ENCODE data around the gene CERS2.

DNA sequence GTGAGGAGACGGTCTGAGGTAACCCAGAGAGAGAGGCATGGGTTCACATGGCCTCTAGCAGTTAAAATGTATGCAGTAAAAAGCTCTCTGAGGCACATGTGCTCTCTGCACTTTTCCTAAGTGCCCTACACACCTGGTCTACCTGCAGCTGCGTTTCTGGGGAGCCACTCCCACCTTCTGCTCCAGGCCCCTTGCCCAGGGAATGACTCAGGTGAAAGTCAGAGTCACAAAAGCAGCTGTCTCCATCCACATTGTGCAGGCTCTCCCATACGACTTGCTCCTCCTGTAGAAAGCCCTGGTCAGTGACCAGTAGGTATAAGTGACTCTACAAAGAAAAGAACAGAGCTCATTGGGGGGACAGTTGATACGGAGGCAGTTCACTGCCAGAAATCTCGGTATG is 23.3 kb upstream of the CERS2 start:
- TF ChIP-seq, protein P1, sequence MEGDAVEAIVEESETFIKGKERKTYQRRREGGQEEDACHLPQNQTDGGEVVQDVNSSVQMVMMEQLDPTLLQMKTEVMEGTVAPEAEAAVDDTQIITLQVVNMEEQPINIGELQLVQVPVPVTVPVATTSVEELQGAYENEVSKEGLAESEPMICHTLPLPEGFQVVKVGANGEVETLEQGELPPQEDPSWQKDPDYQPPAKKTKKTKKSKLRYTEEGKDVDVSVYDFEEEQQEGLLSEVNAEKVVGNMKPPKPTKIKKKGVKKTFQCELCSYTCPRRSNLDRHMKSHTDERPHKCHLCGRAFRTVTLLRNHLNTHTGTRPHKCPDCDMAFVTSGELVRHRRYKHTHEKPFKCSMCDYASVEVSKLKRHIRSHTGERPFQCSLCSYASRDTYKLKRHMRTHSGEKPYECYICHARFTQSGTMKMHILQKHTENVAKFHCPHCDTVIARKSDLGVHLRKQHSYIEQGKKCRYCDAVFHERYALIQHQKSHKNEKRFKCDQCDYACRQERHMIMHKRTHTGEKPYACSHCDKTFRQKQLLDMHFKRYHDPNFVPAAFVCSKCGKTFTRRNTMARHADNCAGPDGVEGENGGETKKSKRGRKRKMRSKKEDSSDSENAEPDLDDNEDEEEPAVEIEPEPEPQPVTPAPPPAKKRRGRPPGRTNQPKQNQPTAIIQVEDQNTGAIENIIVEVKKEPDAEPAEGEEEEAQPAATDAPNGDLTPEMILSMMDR (IDR thresholded peaks at IDR 0.05) = no peak
- no peak for TF ChIP-seq POLR2A (IDR thresholded peaks at IDR 0.05)

All from lower leg skin (tissue), 3 donors.